Smooth muscle cell (in vitro differentiated cells): ENCODE results near the gene ILKAP. TPM values are rescaled to one million over a fixed set of nuclear protein-coding genes. Genes with fewer than 3 reads are reported as not detected.

Experiments used
- DNase-seq: peaks from one replicate; lab custom pipeline; 2025; ENCODE audit not compliant: unreplicated experiment; lab: John Stamatoyannopoulos, UW
- H2AFZ ChIP-seq: fragments of 200-600 bp; sonication (generic); 2 replicates; pipeline ENCODE4 v1.6.0; 2016; ENCODE audit warnings: antibody characterized with exemption, low read depth, mild to moderate bottlenecking
- H3F3A ChIP-seq: fragments of 200-600 bp; sonication (generic); 2 replicates; pipeline ENCODE4 v1.6.0; 2017; ENCODE audit warnings: antibody characterized with exemption, low read depth
- H3K27ac ChIP-seq: fragments of 200-600 bp; sonication (generic); 2 replicates; pipeline ENCODE4 v1.5.1; 2016; ENCODE audit warnings: low read depth, mild to moderate bottlenecking
- H3K27me3 ChIP-seq: fragments of 200-600 bp; sonication (generic); 2 replicates; pipeline ENCODE4 v1.6.1; 2016; ENCODE audit warnings: low read depth, mild to moderate bottlenecking
- H3K36me3 ChIP-seq: fragments of 200-600 bp; sonication (generic); 2 replicates; pipeline ENCODE4 v1.5.1; 2016; ENCODE audit warnings: low read depth
- H3K4me1 ChIP-seq: fragments of 200-600 bp; sonication (generic); 2 replicates; pipeline ENCODE4 v1.5.1; 2016; ENCODE audit warnings: low read depth
- H3K4me2 ChIP-seq: fragments of 200-600 bp; sonication (generic); 2 replicates; pipeline ENCODE4 v1.6.0; 2016; ENCODE audit warnings: mild to moderate bottlenecking
- H3K4me3 ChIP-seq: fragments of 200-600 bp; sonication (generic); 2 replicates; pipeline ENCODE4 v1.5.1; 2016; ENCODE audit warnings: mild to moderate bottlenecking
- H3K79me2 ChIP-seq: fragments of 200-600 bp; sonication (generic); 2 replicates; pipeline ENCODE4 v1.6.0; 2016; ENCODE audit warnings: low read depth, mild to moderate bottlenecking
- H3K9ac ChIP-seq: fragments of 200-600 bp; sonication (generic); 2 replicates; pipeline ENCODE4 v1.6.0; 2016; ENCODE audit warnings: low read depth
- H3K9me3 ChIP-seq: fragments of 200-600 bp; sonication (generic); replicated peaks from 2 replicates; pipeline ENCODE4 v1.5.1; 2016; ENCODE audit warnings: low read depth
- H4K20me1 ChIP-seq: fragments of 200-600 bp; sonication (generic); 2 replicates; pipeline ENCODE4 v1.6.0; 2016; ENCODE audit warnings: low read depth
- WGBS: methylation state at CpG from one replicate; pipeline ENCODE4 v1.1.7; 2016; ENCODE audit warnings: low lambda C conversion rate; 5-methylcytosine and 5-hydroxymethylcytosine counted together
- polyA plus RNA-seq: library from polyadenylated mRNA; unstranded; fragments of >200 nt; fragmentation: Nextera tagmentation; extraction: Ambion mirVana; gene quantifications from 2 replicates; pipeline ENCODE4 v1.2.1, GENCODE V29; 2016
- total RNA-seq: library from RNA; depleted of rRNA; stranded (reverse); fragments of >200 nt; gene quantifications from 2 replicates; pipeline ENCODE4 v1.2.3, GENCODE V29; 2014
- TF ChIP-seq, protein P1 (sequence below): fragments of 200-600 bp; sonication (generic); IDR thresholded peaks from 2 replicates; pipeline ENCODE4 v1.5.1; 2017; ENCODE audit warnings: borderline replicate concordance, mild to moderate bottlenecking, antibody characterized with exemption; ENCODE audit not compliant: insufficient read depth, poor library complexity, severe bottlenecking

ILKAP gene
- total and polyA plus RNA-seq, 2 experiments from 2014 or later = 12.0 to 21.9 TPM

DNA sequence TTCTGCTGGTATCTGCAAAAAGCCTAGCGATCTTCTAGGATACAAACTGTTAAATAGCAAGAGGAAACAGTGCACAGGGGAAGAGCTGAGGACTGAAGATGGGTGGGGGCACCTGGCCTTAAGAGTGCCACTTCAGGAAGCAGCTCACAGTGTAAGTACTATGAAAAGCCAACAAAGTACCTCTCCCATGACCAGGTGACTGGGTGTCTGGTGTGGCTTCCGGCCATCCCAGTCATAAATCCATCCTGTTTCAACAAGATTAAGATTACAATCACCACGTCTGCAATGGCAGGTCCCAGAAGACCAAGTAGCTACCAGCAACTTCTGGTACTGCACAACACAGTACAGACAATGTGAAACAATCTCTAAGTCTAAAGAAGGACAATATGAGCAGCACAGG, 28.8 kb downstream of the ILKAP start:
- Histone ChIP-seq H3K9ac (no peak overlapping the region), H3K36me3 (peaks cover 14% of the 10 kb centered on the region), H3K4me3 (no peak overlapping the region), H4K20me1 (peaks cover 4% of the 10 kb centered on the region), H3K27me3 (no peaks in the 10 kb centered on the region), H2AFZ (no peak overlapping the region), H3F3A (peaks cover 8% of the 10 kb centered on the region), H3K27ac (no peak overlapping the region), H3K79me2 (no peaks in the 10 kb centered on the region), H3K4me1 (no peaks in the 10 kb centered on the region), H3K9me3 (no peaks in the 10 kb centered on the region), H3K4me2 (no peak overlapping the region)
- no peak for DNase-seq
- TF ChIP-seq, protein P1, sequence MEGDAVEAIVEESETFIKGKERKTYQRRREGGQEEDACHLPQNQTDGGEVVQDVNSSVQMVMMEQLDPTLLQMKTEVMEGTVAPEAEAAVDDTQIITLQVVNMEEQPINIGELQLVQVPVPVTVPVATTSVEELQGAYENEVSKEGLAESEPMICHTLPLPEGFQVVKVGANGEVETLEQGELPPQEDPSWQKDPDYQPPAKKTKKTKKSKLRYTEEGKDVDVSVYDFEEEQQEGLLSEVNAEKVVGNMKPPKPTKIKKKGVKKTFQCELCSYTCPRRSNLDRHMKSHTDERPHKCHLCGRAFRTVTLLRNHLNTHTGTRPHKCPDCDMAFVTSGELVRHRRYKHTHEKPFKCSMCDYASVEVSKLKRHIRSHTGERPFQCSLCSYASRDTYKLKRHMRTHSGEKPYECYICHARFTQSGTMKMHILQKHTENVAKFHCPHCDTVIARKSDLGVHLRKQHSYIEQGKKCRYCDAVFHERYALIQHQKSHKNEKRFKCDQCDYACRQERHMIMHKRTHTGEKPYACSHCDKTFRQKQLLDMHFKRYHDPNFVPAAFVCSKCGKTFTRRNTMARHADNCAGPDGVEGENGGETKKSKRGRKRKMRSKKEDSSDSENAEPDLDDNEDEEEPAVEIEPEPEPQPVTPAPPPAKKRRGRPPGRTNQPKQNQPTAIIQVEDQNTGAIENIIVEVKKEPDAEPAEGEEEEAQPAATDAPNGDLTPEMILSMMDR = no peak
- 81% methylated on average over 3 of the region's 3 CpGs for WGBS

DNA sequence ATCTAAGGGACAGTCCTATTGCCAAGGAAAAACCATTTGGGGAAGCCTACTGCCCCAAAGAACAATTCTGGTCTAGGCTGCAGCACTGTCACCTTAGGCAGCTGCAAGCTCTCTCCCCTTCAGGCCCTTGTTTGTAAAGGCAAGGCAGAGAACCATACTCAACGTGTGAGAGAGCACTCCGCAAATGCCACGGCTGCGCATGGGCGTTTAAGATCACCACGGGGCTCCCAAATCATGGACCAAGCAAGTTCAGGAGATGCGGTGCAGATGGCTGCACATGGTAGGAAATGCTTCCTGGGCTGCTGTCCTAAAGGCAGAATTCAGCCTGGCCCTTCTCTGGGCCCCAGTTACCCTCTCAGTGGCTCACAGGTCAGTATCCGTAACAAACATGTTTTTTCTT, 29.2 kb downstream of the ILKAP start:
- TF ChIP-seq, protein P1 = no peak
- Histone ChIP-seq H4K20me1 (peaks cover 4% of the 10 kb centered on the region), H3K27me3 (no peaks in the 10 kb centered on the region), H3K4me1 (no peaks in the 10 kb centered on the region), H3K36me3 (peaks cover 10% of the 10 kb centered on the region), H2AFZ (no peak overlapping the region), H3K9me3 (no peaks in the 10 kb centered on the region), H3K4me3 (no peak overlapping the region), H3K9ac (no peak overlapping the region), H3K79me2 (no peaks in the 10 kb centered on the region), H3F3A (peaks cover 8% of the 10 kb centered on the region), H3K27ac (no peak overlapping the region), H3K4me2 (no peak overlapping the region)
- 98% methylated on average over 8 of the region's 8 CpGs for whole genome bisulfite sequencing
- DNase-seq = no peak

DNA sequence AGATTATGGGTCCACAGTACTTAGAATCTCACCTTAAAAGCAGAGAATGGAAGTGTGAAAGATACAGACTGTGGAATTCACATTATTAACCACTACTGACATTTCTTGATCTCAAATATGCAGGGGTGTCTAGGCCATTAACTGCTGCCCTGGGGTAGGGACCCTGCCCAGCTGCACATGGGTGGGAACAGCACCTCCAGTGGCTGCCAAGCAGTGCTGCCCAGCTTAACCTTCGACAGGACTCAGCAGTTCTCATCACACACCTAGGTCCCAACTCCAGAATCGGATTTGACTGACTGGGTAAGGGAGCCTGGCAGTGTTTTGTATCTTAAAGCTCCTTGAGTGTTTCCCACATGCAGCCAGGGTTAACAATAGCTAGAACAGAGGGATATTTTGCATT, 29.8 kb downstream of the ILKAP start:
- no peak overlapping the region for H3K9ac ChIP-seq
- WGBS = 97% methylated on average over 2 of the region's 2 CpGs
- no peak overlapping the region for H2AFZ ChIP-seq
- H4K20me1 ChIP-seq = no peaks in the 10 kb centered on the region
- no peaks in the 10 kb centered on the region for H3K27me3 ChIP-seq
- no peaks in the 10 kb centered on the region for H3K9me3 ChIP-seq
- TF ChIP-seq, protein P1 = no peak
- no peaks in the 10 kb centered on the region for H3K4me1 ChIP-seq
- H3K4me3 ChIP-seq = no peak overlapping the region
- H3K79me2 ChIP-seq = no peaks in the 10 kb centered on the region
- H3K4me2 ChIP-seq = no peak overlapping the region
- H3K27ac ChIP-seq = no peak overlapping the region
- H3K36me3 ChIP-seq = peaks cover 4% of the 10 kb centered on the region
- peaks cover 8% of the 10 kb centered on the region for H3F3A ChIP-seq
- no peak for DNase-seq

DNA sequence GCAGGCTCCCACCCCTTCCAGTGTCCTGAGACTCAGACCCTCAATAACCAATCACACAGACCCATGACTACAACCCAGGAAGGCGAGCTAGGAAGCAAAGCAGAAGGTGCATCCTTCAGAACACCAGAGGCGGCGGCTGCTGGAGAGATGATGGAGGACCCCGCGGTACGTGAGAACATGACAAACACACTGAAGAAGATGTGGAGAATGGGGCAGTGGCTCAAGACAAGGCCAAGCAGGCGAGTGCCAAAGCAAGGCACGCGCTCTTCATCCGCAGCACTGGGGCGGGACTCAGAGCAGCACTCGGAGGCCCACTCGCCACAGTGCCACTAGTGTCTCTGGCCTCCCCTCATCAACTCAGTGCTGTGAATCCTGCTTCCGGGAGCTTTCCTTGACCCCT, 31.1 kb downstream of the ILKAP start:
- no peaks in the 10 kb centered on the region for H3K79me2 ChIP-seq
- H3K4me1 ChIP-seq = no peaks in the 10 kb centered on the region
- H3K27me3 ChIP-seq = no peaks in the 10 kb centered on the region
- H3K4me2 ChIP-seq = no peak overlapping the region
- H3K4me3 ChIP-seq = no peak overlapping the region
- 92% methylated on average over 14 of the region's 14 CpGs for WGBS
- H3K9ac ChIP-seq = no peak overlapping the region
- peaks cover 8% of the 10 kb centered on the region for H3F3A ChIP-seq
- no peaks in the 10 kb centered on the region for H3K36me3 ChIP-seq
- TF ChIP-seq, protein P1 = no peak
- H4K20me1 ChIP-seq = no peaks in the 10 kb centered on the region
- no peak overlapping the region for H3K27ac ChIP-seq
- no peaks in the 10 kb centered on the region for H3K9me3 ChIP-seq
- DNase-seq = no peak
- H2AFZ ChIP-seq = no peak overlapping the region
